ENCODE measurements around the gene KIF13A.

KIF13A gene

DNA sequence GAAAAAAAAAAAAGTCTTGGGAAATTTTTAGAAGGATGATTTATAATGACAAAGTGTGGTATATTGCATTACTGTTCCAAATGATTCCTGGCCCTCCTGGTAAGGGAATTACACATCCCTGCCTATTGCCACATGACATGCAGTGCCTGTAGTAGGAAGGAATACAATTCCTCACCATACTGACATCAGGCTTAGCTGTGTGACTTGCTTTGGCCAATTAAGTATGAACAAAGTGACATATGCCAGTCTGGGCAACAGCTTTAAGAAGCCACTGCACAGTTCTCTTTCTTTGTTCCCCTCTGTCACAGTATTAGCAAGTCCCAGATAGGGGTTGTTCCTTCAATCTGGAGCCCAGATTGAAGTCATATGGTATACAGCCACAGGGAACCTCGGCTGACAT lies 100.5 kb downstream of the KIF13A start:
- Histone ChIP-seq H3K79me2 (ENCODE audit: low read length) (no peaks in the 10 kb centered on the region), H3K4me2 (ENCODE audit: low read depth, low read length) (no peak overlapping the region), H3F3A (ENCODE audit: insufficient read depth, low read length) (peaks cover 7% of the 10 kb centered on the region; the same call in 1 of the 2 replicates), H3K9me2 (replicated peaks; ENCODE audit: insufficient read depth, low read length) (no peaks in the 10 kb centered on the region), H3K27me3 (replicated peaks; ENCODE audit: insufficient read depth, low read length) (no peaks in the 10 kb centered on the region), H3K4me3 (ENCODE audit: low read length) (no peak overlapping the region), H4K20me1 (ENCODE audit: insufficient read depth, low read length) (no peaks in the 10 kb centered on the region), H2AFZ (ENCODE audit: low read length) (no peak overlapping the region), H3K4me1 (ENCODE audit: low read length) (peaks cover 10% of the 10 kb centered on the region), H3K9me3 (replicated peaks; ENCODE audit: insufficient read depth, low read length) (no peaks in the 10 kb centered on the region), H3K36me3 (replicated peaks; ENCODE audit: insufficient read depth, low read length) (no peaks in the 10 kb centered on the region), H3K27ac (ENCODE audit: low read length) (no peak overlapping the region), H3K9ac (ENCODE audit: low read length) (no peak overlapping the region)
- TF ChIP-seq EZH2phosphoT487 (IDR thresholded peaks at IDR 0.05; ENCODE audit: low read length) (no peak), EZH2 (optimal IDR thresholded peaks at IDR 0.05; ENCODE audit: low read depth, low read length) (no peak)
- TF ChIP-seq, protein P1, sequence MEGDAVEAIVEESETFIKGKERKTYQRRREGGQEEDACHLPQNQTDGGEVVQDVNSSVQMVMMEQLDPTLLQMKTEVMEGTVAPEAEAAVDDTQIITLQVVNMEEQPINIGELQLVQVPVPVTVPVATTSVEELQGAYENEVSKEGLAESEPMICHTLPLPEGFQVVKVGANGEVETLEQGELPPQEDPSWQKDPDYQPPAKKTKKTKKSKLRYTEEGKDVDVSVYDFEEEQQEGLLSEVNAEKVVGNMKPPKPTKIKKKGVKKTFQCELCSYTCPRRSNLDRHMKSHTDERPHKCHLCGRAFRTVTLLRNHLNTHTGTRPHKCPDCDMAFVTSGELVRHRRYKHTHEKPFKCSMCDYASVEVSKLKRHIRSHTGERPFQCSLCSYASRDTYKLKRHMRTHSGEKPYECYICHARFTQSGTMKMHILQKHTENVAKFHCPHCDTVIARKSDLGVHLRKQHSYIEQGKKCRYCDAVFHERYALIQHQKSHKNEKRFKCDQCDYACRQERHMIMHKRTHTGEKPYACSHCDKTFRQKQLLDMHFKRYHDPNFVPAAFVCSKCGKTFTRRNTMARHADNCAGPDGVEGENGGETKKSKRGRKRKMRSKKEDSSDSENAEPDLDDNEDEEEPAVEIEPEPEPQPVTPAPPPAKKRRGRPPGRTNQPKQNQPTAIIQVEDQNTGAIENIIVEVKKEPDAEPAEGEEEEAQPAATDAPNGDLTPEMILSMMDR (IDR thresholded peaks at IDR 0.05; ENCODE audit: low read length): no peak
- DNase-seq: no peak

DNA sequence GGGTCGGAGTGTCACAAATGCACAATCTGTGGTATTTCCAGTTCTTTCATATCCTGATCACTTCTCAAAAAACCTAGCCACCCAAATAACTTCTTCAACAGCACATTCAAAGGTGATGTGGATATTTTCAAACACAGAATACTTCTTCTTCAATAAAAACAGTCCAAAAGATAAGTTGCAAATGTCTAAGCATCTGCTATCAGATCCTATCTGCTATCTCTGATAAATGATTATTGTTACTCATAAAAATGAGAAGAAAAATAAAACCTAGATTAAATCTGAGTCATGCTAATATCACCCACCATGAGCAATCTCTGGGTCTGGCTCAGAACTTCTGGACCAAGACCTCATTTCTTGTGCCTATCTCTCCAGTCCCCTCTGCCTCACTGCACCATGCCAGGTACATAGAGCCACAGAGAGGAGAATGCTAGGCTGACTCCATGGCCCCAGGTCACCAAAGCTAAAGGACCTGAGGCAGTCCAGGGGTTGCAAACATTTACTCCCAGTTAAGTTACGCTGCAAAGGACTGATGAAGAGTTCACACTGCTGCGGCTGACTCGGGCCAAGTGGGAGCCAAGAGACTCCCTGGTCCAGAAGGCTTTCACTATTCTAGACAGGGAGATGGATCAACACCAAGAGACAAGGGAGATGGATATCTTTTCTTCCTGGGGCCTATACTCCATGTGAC lies 101.4 kb downstream of the KIF13A start:
- H3K79me2 ChIP-seq (ENCODE audit: low read length): no peaks in the 10 kb centered on the region
- H3K36me3 ChIP-seq (replicated peaks; ENCODE audit: insufficient read depth, low read length): no peaks in the 10 kb centered on the region
- DNase-seq: no peak
- TF ChIP-seq, protein P1 (IDR thresholded peaks at IDR 0.05; ENCODE audit: low read length): no peak
- no peak for TF ChIP-seq EZH2 (optimal IDR thresholded peaks at IDR 0.05; ENCODE audit: low read depth, low read length)
- TF ChIP-seq EZH2phosphoT487 (IDR thresholded peaks at IDR 0.05; ENCODE audit: low read length): no peak
- H3K9ac ChIP-seq (ENCODE audit: low read length): no peak overlapping the region
- H4K20me1 ChIP-seq (ENCODE audit: insufficient read depth, low read length): no peaks in the 10 kb centered on the region
- no peaks in the 10 kb centered on the region for H3K27me3 ChIP-seq (replicated peaks; ENCODE audit: insufficient read depth, low read length)
- H3K4me2 ChIP-seq (ENCODE audit: low read depth, low read length): no peak overlapping the region
- no peak overlapping the region for H3K27ac ChIP-seq (ENCODE audit: low read length)
- H3F3A ChIP-seq (ENCODE audit: insufficient read depth, low read length): peaks cover 7% of the 10 kb centered on the region; the same call in 1 of the 2 replicates
- no peaks in the 10 kb centered on the region for H3K9me2 ChIP-seq (replicated peaks; ENCODE audit: insufficient read depth, low read length)
- H3K4me3 ChIP-seq (ENCODE audit: low read length): no peak overlapping the region
- H3K4me1 ChIP-seq (ENCODE audit: low read length): peaks cover 10% of the 10 kb centered on the region
- no peak overlapping the region for H2AFZ ChIP-seq (ENCODE audit: low read length)
- H3K9me3 ChIP-seq (replicated peaks; ENCODE audit: insufficient read depth, low read length): no peaks in the 10 kb centered on the region

DNA sequence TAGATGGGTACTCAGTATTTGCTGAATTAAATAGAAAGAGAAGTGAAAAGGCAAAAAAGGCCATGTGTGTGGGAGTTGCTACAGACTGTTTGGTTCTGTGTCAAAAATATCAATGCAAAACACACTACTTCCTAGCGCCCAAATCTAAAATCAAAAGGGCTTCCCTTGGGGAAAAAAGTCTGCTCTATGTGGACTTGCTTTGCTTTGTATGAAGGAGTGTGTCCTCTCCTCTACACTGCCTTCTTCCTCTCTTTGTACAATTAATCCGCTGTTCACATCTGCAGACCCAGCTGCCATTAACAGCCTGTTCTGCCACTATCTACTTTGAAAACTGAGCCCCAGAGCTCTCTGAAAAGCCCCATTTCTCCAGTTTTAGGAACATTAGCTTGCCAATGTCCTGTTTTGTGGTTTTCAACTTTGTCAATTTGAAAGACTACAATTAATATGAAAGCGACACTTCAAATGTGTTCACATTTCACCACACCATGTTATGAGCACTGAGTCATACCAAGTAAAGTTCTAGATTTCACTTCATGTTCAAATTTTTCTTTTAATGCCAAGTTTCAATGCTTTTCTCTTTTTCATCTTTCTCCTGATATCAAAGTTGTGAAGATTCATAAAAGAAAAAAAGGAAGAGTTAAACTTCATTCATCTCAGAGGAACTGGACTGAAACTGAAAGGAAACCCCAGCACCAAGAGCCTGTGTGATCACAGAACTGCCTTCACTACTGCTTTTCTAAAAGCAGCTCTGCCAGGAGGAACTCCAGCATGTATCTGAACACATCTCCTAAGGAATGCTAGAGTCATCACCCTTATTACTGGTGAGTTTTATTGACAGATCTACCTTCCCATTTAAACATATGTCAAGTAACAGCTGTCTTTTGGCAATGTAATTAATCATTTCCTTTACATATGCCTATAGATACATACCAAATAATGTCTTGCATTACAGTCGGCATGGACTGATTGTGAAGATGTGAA lies 102.6 kb downstream of the KIF13A start:
- Histone ChIP-seq H3K4me1 (ENCODE audit: low read length) (peaks cover 10% of the 10 kb centered on the region), H3K27ac (ENCODE audit: low read length) (peak overlapping the region; percentile 47; the same call in 1 of the 2 replicates), H3K36me3 (replicated peaks; ENCODE audit: insufficient read depth, low read length) (no peaks in the 10 kb centered on the region), H3F3A (ENCODE audit: insufficient read depth, low read length) (peaks cover 7% of the 10 kb centered on the region; the same call in 1 of the 2 replicates), H4K20me1 (ENCODE audit: insufficient read depth, low read length) (no peaks in the 10 kb centered on the region), H3K4me3 (ENCODE audit: low read length) (peak overlapping the region; percentile 36; the same call in 1 of the 2 replicates), H3K4me2 (ENCODE audit: low read depth, low read length) (peak overlapping the region; percentile 68), H3K79me2 (ENCODE audit: low read length) (no peaks in the 10 kb centered on the region), H3K9me3 (replicated peaks; ENCODE audit: insufficient read depth, low read length) (no peaks in the 10 kb centered on the region), H3K9me2 (replicated peaks; ENCODE audit: insufficient read depth, low read length) (no peaks in the 10 kb centered on the region), H3K9ac (ENCODE audit: low read length) (peak overlapping the region; percentile 7; the same call in 1 of the 2 replicates), H3K27me3 (replicated peaks; ENCODE audit: insufficient read depth, low read length) (no peaks in the 10 kb centered on the region), H2AFZ (ENCODE audit: low read length) (peak overlapping the region; percentile 51)
- TF ChIP-seq, protein P1 (IDR thresholded peaks at IDR 0.05; ENCODE audit: low read length): no peak
- TF ChIP-seq EZH2 (optimal IDR thresholded peaks at IDR 0.05; ENCODE audit: low read depth, low read length) (no peak), EZH2phosphoT487 (IDR thresholded peaks at IDR 0.05; ENCODE audit: low read length) (no peak)
- peak; percentile 23 for DNase-seq

Data from MM.1S (cell line).